HL-60/S4 (cell line): ENCODE data around the gene NDUFS4.
"Not testable (repeated sequence)": the region's sequence is repeated elsewhere in the genome, so short reads cannot be mapped to it uniquely, and the experiment has no call there.

Experiments used
- in situ Hi-C: fragments of 300-500 bp; cut with MboI; formaldehyde crosslinking; loops from 2 replicates; pipeline ENCODE4 v1.14.3; 2022; ENCODE audit warnings: low sequenced_read_pairs

Gene NDUFS4

GRCh38 chr5:53560506-53561191, at the start of gene NDUFS4:
TSS of gene NDUFS4 (plus strand) at chr5:53560639. CDS start at chr5:53560663, 24 bp downstream.
- in situ Hi-C loops, result no loop called here

DNA sequence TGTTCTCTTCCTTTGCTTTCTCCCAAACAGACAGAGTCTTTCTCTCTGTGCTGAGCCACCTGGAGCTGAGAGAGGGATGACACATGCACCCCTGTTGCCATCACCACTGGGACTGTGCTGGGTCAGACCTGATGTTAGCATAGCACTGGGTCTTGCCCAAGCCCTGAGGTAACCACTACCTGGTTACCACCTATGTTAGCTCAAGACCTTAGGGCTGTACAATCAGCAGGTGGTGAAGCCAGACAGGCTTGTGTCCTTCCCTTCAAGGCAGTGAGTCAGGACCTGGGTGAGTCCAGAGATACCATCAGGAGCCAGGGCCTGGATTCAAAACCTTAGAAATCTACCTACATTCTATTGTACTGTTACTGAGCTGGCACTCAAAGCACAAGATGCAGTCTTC, 47.9 kb upstream of the NDUFS4 start:
- in situ Hi-C loops, result no loop called here

DNA sequence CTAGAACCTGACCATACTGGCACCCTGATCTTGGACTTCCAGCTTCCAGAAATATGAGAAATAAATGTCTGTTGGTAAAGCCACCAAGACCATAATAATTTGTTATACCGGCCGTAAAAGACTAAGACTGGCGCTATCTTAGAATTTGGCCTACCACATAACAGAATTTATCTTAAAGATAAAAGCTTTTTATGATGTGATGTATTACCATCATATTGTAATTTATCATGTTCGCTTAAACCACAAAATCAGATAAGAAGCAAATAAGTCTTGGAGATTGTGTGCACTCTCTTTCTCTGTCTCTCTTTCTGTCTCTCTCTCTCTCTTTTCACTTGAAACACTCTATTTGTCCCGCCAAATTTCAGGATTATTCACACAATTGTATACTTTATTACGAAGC, 44.5 kb upstream of the NDUFS4 start:
- in situ Hi-C loops, result no loop called here

DNA sequence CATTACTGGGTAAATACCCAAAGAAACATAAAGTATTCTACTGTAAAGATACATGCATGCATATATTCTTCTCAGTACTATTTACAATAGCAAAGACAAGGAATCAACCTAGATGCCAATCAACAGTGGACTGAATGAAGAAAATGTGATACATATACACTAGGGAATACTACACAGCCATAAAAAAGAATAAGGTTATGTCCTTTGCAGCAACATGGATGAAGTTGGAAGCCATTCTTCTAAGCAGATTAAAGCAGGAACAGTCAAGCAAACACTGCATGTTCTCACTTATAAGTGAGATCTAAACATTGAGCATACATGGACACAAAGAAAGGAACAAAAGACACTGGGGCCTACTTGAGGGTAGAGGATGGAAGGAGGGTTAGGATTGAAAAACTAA, 39.6 kb upstream of the NDUFS4 start:
- in situ Hi-C loops, result no loop called here

DNA sequence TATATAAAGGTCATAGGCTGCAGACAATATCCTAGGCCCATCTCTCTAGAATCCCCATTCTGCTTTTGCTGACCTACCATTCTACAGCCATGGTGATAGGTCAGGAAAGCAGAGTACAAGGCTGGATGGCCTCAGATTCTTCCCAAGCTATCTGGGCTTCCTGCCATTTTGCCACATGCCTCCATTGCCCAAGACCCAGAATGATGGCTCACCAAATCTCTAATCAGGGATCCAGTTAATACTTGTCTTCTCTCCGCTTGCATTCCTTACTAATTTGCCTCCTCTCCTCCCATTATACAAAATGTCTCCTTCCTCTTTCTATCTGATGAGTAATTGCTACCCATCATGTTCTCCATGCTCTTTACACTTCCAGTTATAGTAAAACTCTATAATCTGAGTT, 22.7 kb upstream of the NDUFS4 start:
- in situ Hi-C loops, result no loop called here

GRCh38 chr5:53540739-53541138, 19.7 kb upstream of the NDUFS4 start:
- in situ Hi-C loops, result not testable (repeated sequence)

GRCh38 chr5:53541859-53542258, 18.6 kb upstream of the NDUFS4 start:
- in situ Hi-C loops, result no loop called here

DNA sequence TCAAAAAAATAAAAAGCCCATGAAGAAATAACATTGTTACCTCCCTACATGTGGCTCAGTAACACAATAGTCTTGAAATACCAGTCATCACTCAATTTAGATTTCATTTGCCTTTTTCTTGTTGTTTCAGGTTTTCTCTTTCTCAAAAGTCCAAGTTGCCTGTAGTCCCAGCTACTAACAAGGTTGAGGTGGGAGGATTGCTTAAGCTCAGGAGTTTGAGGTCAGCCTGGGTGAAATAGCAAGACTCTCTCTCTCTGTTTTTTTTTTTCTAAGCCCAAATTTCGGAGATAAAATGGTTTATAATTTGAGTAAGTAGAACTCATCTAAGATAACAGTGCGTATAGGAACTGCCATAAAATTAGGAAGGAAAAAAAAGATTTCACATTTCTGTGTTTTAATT, 17.5 kb upstream of the NDUFS4 start:
- in situ Hi-C loops, result no loop called here

DNA sequence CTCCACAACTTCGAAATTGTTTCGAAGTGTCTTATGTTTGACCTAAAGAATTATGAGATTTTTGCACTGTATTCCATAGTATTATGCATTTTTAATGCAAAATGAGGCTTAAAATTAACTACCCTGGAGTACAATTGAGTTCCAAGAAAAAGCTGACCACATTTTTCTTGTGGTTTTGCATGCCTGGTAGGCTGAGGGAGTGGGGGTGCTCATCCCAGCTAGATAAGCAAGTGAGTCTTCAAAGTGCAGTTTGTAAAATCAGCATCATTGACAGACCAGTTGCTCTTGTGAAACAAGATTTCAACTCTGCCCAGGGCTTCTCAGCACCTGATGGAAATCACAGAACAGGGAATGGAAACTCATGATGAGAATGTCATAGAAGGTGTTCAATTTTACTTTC, 17.0 kb upstream of the NDUFS4 start:
- in situ Hi-C loops, result no loop called here

DNA sequence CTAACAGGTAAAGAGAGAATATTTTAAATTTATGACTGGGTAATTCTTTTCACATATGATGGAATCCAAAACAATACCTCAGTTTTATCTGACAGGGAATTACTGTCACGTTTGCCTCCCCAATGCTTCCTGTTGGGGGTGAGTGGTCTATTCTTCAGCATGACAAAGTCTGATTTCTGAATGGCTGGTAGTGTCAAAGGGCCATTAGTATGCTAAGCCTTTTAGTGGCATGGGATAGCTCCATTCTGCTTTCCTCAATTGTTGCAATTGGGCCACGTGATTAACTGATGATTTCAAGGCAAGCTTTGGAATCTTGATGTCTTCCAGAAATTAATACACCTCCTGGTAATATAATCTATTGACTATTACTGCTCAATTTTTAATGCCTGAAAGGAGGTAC, 14.7 kb upstream of the NDUFS4 start:
- in situ Hi-C loops, result no loop called here

DNA sequence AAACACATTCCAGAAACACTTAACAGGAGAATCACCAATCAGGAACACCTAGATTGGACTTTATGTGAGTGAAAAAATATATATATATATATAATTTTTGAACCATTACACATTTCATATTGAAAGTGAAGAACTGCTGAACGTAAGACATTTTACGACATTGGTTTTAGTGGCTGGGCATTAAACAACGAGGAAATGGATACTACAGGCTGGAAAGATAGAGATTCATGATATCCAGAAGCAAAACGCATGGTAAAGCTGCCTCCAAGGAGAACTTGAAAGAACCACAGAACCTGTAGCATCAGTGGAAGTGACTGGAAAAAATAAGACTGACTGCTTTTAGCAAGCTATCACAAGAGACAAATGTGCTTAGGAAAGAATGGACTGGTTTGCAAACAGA, 13.2 kb upstream of the NDUFS4 start:
- in situ Hi-C loops, result no loop called here

DNA sequence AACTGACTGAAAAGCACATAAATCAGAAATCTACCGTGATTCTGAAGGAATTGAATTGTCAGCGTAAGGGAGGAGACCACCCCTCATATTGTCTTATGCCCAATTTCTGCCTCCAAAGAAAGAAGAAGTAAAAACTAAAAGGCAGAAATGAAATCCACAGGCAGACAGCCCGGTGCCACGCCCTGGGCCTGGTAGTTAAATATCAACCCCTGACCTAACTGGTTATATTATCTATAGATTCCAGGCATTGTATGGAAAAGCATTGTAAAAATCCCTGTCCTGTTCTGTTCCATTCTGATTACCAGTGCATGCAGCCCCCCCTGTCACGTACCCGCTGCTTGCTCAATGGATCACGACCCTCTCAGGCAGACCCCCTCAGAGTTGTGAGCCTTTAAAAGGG, 11.9 kb upstream of the NDUFS4 start:
- in situ Hi-C loops, result not testable (repeated sequence)

DNA sequence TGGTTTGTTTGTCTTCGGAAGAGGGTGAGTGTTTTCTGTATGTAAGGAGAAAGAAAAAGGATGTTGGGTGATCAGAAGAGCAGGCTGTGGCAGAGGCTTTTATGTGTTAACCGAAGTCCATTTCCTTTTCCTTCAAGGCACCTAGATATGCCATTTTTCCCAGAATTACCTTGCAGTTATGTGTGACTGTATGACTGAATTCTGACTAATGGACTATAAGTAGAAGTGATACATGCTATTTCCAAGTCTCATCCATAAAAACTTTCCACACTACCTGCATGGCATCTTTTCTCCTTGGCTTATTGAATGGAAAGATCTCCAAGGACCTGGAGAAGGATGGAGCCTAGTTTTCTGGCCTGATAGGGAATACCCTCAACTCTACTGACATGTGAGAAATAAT, 10.6 kb upstream of the NDUFS4 start:
- in situ Hi-C loops, result no loop called here

- in situ Hi-C loops, result no loop called here
Observed at GRCh38 chr5:53552561-53552960, 7.9 kb upstream of the NDUFS4 start.

DNA sequence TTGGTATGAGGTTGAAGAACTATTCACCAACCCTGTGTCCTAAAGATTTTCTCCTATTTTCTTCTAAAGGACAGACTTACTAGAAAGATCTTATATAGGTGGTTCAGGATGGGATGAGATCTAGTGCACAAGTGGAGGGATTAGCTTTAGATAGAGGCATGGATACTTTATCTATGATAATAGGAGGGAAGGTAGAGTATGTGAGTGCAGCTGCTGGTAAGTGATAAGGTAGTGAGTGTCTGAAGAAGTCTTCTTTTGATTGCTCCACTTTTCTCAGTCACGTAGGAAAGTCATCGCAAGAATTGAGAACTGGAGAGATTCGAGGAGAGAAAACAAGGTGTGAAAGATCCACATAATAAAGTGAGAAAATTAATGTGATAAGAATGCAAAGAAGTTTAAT, 6.0 kb upstream of the NDUFS4 start:
- in situ Hi-C loops, result no loop called here

- in situ Hi-C loops, result no loop called here
Observed at GRCh38 chr5:53555160-53555559, 5.3 kb upstream of the NDUFS4 start.

DNA sequence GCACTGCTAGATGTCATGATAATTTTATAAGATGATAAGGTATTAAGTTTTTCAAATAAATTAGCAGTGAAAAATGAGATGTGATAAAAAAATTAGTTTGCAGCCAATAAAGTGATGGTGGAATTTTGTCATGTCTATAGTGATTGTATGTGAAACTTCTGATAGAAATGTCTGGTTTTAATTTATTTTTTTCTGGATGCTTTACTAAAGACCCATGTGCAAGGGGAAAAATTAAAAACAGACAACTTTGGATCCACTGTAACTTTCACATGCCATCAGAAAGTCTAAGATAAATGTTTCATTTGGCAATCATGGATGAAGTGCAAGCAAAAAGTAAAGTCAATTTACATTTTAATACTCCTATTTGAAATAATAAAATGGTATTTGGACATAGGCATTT, 4.4 kb upstream of the NDUFS4 start:
- in situ Hi-C loops, result no loop called here

DNA sequence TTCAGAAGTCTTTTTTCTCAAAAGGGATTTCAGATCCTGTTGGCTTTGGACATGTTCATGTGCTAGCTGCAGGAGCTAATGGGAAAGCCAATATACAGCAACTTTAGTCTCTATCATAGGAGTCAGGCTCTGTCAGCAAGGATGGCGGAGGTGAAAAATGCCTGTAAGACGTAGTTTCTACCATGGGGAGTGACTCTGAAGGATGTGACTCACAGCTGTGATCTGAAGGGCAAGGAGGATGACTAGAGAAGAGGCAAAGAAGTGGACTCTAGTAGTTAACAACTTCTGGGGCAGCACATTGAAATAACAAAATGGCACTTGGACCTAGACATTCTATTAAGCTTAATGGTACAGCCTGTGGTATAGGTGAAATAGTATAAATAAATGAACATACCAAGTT, 3.1 kb upstream of the NDUFS4 start:
- in situ Hi-C loops, result no loop called here

- in situ Hi-C loops, result no loop called here
Observed at GRCh38 chr5:53558966-53559365, 1.5 kb upstream of the NDUFS4 start.

- in situ Hi-C loops, result no loop called here
Observed at GRCh38 chr5:53560028-53560427, 411 bp upstream of the NDUFS4 start.

DNA sequence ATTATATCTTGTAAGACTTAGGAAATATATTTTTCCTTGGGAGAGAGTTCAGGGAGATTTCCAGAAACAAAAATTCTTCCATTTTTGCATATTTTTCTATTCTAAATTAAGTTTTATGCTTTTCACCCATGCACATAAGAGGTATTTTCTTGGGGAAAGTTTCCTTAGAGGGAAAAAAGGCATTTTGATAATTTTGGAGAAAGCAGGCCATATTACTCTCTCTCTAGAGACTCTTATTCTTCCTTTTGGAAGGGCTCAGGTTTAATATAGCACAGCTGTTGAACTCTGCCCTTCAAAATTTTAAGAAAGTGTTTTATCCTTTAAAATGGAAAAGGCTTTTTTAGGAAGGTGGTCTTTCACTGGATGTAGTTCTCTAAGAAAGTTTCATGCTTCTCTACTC, 8.0 kb downstream of the NDUFS4 start:
- in situ Hi-C loops, result no loop called here

GRCh38 chr5:53568871-53569270, 8.4 kb downstream of the NDUFS4 start:
- in situ Hi-C loops, result no loop called here

- in situ Hi-C loops, result no loop called here
Observed at GRCh38 chr5:53569453-53569852, 9.0 kb downstream of the NDUFS4 start.
